Astrocyte (in vitro differentiated cells and primary cell): Measurements from ENCODE around the gene CXCL8.

Experiments used
- CTCF ChIP-seq: IDR thresholded peaks from 2 replicates; pipeline ENCODE4 v1.5.1; 2011; ENCODE audit warnings: low read depth, mild to moderate bottlenecking, inconsistent platforms, low read length, moderate library complexity; ENCODE audit not compliant: insufficient read depth
- EZH2 ChIP-seq: IDR thresholded peaks from 2 replicates; pipeline ENCODE4 v1.6.1; 2012; ENCODE audit warnings: mild to moderate bottlenecking, low read length, inconsistent platforms; ENCODE audit not compliant: insufficient read depth

DNA sequence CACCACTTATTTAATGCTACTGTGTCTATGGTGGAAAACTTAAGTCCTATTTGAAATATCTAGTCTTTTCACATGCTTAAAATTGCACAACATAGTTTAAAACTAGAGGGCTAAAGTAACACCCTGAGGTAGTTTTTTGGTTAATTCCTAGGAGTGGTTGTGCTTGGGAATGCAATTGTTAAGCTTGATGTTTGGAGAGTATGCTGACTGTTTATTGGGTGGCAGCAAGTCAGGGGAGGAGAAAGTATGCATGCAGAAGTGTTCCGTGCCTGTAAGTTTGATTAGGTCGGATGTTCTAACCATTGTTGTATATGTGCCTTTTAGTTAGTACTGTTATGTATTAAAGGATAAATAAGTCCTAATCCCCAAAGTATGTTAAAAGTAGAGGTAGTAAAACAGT, 40.5 kb downstream of the CXCL8 start:
- TF ChIP-seq EZH2, result no peak
- TF ChIP-seq CTCF, result no peak
